Psoas muscle (tissue), 8 donors: Measurements from ENCODE around the gene RPS25. TPM values are rescaled to one million over a fixed set of nuclear protein-coding genes. Genes with fewer than 3 reads are reported as not detected.

Experiments
- ATAC-seq, 4 donors: fragments of 200-7000 bp; cut with Tn5 transposase; one replicate each; pipeline ENCODE4 v1.9.1; 2020; ENCODE audit warnings: moderate library complexity in 3 of 4, mild to moderate bottlenecking in 2 of 4
- DNase-seq, 2 donors: peaks; one replicate each; pipeline ENCODE4 v3.0.0-alpha.2; 2020
- H3K27ac ChIP-seq: fragments of 200-600 bp; one replicate; pipeline ENCODE4 v1.8.0; 2022
- H3K27me3 ChIP-seq, 3 donors: fragments of 200-600 bp in 1 of 3; one replicate each; pipeline versions ENCODE4 v1.6.1 to v1.8.0; 2013 to 2022; ENCODE audit warnings: low read length in 2 of 3, mild to moderate bottlenecking in 2 of 3, moderate library complexity in 1 of 3; ENCODE audit not compliant: insufficient read depth in 3 of 3
- H3K36me3 ChIP-seq, 2 donors: fragments of 200-600 bp in 1 of 2; one replicate each; pipeline versions ENCODE4 v1.6.1 to v1.8.0; 2013 to 2022; ENCODE audit warnings: low read depth in 1 of 2, mild to moderate bottlenecking in 1 of 2, moderate library complexity in 1 of 2; ENCODE audit not compliant: insufficient read depth in 1 of 2
- H3K4me1 ChIP-seq: fragments of 200-600 bp; one replicate; pipeline ENCODE4 v1.8.0; 2022
- H3K4me3 ChIP-seq: fragments of 200-600 bp; one replicate; pipeline ENCODE4 v1.8.0; 2022; ENCODE audit warnings: mild to moderate bottlenecking
- H3K9me3 ChIP-seq: fragments of 200-600 bp; one replicate; pipeline ENCODE4 v1.8.0; 2022
- WGBS, 3 donors: extraction: QIAGEN DNeasy Blood & Tissue Kit; methylation state at CpG; one replicate each; pipeline versions ENCODE4 v1.1.6 to v1.1.7; 2013; 5-methylcytosine and 5-hydroxymethylcytosine counted together
- intact Hi-C, 2 donors: fragments of 100-400 bp; cut with DNase I; formaldehyde crosslinking; loops; one replicate each; pipeline versions ENCODE4 v1.11.0 to v1.14.2; 2022
- polyA plus RNA-seq, 3 donors: library from polyadenylated mRNA; stranded (reverse); fragments of 200-250 nt; gene quantifications; one replicate each; pipeline ENCODE4 v1.2.3, GENCODE V29; 2013
- total RNA-seq, 4 donors: library from RNA; stranded (reverse); fragmentation: NEBNext Ultra II Directional in 2 of 4; extraction: Animal tissue kit (Norgen Biotek cat#: 25700) in 2 of 4; gene quantifications; one replicate each; pipeline versions ENCODE4 v1.2.1 to v1.2.4, GENCODE V29; 2021 to 2023
- TF ChIP-seq, protein P1 (sequence below): fragments of 200-600 bp; IDR thresholded peaks from one replicate; pipeline ENCODE4 v1.8.0; 2022; ENCODE audit warnings: antibody characterized with exemption
- donor health status: healthy with polysubstance abuse.
- donor health status: DM: no; HTN: no; CAD: no; lungs with moderate emphysema.
- donor health status: Bipolar disorder and iron deficiency.
- donor health status: healthy.
- donor health status: DM: yes; HTN: yes; CAD: no.
- donor health status: DM: no; HTN: no; CAD: no.
- donor health status: DM: no; HTN: no; CAD: no.
- donor health status: DM: yes; HTN: yes; CAD: no.

The RPS25 gene
- total and polyA plus RNA-seq, 7 donors = 1,024 to 2,514 (median 1,264) TPM

DNA sequence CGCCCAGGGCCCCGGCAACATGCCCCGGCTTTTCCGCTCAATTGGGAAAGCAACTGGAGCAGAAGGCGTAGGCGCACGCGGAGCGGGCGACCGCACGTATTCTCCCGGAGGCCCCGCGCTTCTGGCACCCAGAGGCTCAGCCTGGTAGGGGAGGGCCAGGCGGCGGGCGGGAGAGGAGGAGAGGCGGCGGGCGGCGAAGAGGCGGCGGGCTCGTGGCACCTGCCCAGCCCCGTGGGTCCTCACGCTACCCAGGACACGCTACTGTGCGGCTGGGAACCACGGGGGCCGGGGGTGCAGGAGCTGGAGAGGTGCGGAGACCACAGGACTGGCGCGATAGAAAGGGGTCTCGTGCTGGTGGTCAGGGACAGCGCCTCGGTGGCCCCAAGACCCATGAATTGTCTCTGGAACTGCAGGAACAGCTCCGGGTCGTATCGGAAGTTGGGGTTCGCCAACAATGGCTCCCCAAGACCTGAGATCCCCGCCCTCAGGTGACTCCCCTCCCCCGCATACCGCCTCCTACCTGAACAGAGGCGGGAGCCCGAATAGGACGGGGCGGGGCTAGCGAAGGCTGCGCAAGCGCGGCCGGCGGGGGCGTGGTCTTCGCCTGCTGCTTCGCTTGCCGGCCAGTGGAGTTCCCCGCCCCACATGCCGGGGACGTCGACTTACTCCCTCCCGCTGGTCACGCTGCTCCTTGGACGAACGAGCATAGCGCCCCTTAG lies 12.3 kb upstream of the RPS25 start, which contains the start of gene SLC37A4:
Gene SLC37A4, minus strand, starts transcription at position 549 of the 719 bp plus-strand sequence.
- intact Hi-C loops = no loop called here
- no peaks in the 10 kb centered on the region for H3K9me3 ChIP-seq
- peak; percentile 98 to 99 for DNase-seq
- peaks cover 40% of the 10 kb centered on the region for H3K4me1 ChIP-seq
- peaks cover 0 to 10% of the 10 kb centered on the region in 2 donors for H3K36me3 ChIP-seq
- TF ChIP-seq, protein P1, sequence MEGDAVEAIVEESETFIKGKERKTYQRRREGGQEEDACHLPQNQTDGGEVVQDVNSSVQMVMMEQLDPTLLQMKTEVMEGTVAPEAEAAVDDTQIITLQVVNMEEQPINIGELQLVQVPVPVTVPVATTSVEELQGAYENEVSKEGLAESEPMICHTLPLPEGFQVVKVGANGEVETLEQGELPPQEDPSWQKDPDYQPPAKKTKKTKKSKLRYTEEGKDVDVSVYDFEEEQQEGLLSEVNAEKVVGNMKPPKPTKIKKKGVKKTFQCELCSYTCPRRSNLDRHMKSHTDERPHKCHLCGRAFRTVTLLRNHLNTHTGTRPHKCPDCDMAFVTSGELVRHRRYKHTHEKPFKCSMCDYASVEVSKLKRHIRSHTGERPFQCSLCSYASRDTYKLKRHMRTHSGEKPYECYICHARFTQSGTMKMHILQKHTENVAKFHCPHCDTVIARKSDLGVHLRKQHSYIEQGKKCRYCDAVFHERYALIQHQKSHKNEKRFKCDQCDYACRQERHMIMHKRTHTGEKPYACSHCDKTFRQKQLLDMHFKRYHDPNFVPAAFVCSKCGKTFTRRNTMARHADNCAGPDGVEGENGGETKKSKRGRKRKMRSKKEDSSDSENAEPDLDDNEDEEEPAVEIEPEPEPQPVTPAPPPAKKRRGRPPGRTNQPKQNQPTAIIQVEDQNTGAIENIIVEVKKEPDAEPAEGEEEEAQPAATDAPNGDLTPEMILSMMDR = peak; percentile 86
- H3K27me3 ChIP-seq = no peaks in the 10 kb centered on the region
- H3K4me3 ChIP-seq = peak within 1 kb of the TSS; percentile 95
- peak within 1 kb of the TSS; percentile 93 for H3K27ac ChIP-seq
- WGBS, 3 donors = 0 to 1% (median 0%) methylated on average over 59 to 67 of the region's 67 CpGs
- ATAC-seq = peak; percentile 85 to 92 (median 90)

DNA sequence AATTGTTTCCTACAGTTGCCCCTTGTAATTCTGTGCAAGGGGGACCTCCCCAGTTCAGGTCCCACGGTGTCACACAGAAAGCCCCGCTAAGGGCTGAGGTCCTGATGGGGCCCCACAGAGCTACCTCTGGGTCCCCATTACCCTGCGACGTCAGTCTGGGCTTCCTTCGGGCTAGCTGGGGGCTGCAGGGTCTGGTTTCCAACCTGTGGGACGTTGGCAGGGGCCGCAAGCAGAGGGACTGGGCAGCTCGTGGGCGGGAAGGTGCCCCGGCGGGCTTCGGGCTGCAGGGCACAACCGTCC lies 11.8 kb upstream of the RPS25 start:
- Histone ChIP-seq H3K4me1 (peaks cover 45% of the 10 kb centered on the region), H3K27me3 (no peaks in the 10 kb centered on the region), H3K9me3 (no peaks in the 10 kb centered on the region), H3K4me3 (peak overlapping the region; percentile 95), H3K27ac (peak overlapping the region; percentile 93), H3K36me3 (peaks cover 0 to 15% of the 10 kb centered on the region in 2 donors)
- 4 to 12% (median 8%) methylated on average over 8 to 13 of the region's 13 CpGs for WGBS, 3 donors
- TF ChIP-seq, protein P1 = no peak
- intact Hi-C loops = no loop called here
- DNase-seq = no peak
- no peak for ATAC-seq

DNA sequence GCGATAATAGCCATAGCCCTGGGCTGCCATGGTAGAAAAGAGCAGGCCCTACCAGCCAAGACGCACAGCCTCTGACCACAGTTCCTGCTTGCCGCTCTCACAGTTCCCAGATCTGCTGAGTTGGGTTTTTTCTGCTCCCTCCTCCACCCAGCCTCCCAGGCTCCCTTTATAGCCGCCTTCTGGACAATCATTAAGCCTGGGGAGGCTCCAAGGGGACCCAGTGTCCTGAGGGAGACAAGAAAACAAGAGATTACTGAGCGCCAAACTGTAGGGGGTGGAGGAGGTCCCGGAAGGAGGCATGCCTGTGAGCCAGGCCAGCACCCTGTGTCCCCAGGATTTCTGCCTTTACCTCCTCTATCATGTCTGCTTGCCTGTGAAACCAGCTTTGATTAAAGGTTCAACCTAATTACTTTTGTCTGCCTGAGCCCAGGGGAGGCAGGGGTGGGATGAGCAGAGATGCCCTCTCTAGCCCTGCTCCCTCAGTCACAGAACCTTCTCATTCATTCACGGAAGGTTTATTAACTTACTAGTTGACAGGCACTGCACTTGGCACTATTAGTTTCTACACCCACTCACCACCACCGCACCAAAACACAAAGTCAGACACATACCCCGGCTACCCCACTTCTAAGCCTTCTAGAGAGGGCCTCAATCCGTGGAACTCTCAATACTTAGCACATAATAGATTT lies 11.3 kb upstream of the RPS25 start:
- 37 to 61% (median 44%) methylated on average over 10 of the region's 10 CpGs for WGBS, 3 donors
- peak overlapping the region; percentile 95 for H3K4me3 ChIP-seq
- TF ChIP-seq, protein P1 = no peak
- H3K27ac ChIP-seq = peak overlapping the region; percentile 93
- no peaks in the 10 kb centered on the region for H3K27me3 ChIP-seq
- intact Hi-C loops = no loop called here
- peaks cover 0 to 20% of the 10 kb centered on the region in 2 donors for H3K36me3 ChIP-seq
- peaks cover 50% of the 10 kb centered on the region for H3K4me1 ChIP-seq
- peak in 2 of 4 donors; percentile 9 to 16 for ATAC-seq
- DNase-seq = peak in 1 of 2 donors; percentile 65
- H3K9me3 ChIP-seq = no peaks in the 10 kb centered on the region

DNA sequence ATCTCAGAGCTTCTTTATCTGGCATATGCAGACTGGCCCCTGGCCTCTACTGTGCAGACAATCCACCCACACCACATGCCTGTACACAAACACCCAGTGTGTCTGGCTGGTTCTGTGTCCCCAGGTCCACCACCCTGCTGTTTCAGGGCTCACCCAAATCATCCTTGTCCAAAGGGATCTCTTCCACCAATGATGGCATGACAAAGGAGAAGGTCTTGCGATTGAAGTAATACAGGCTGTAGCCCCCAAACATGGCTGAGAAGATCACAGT lies 10.9 kb upstream of the RPS25 start:
- TF ChIP-seq, protein P1 = no peak
- H3K4me1 ChIP-seq = peaks cover 55% of the 10 kb centered on the region
- peaks cover 0 to 25% of the 10 kb centered on the region in 2 donors for H3K36me3 ChIP-seq
- no peak for ATAC-seq
- 73 to 89% (median 89%) methylated on average over 1 of the region's 1 CpG for WGBS, 3 donors
- H3K4me3 ChIP-seq = peak overlapping the region; percentile 95
- H3K27me3 ChIP-seq = no peaks in the 10 kb centered on the region
- H3K9me3 ChIP-seq = no peaks in the 10 kb centered on the region
- H3K27ac ChIP-seq = peak overlapping the region; percentile 93
- intact Hi-C loops = no loop called here
- no peak for DNase-seq
